ENCODE measurements around the gene TNN. TPM values are rescaled to one million over a fixed set of nuclear protein-coding genes. Genes with fewer than 3 reads are reported as not detected.
A peak's percentile ranks its signal among the peaks of the same experiment; 100 is the strongest.

The TNN gene
- total RNA-seq, 3 donors from 2014 or later (not counting 1 experiment from before 2014, with no cell fraction given) = not detected

DNA sequence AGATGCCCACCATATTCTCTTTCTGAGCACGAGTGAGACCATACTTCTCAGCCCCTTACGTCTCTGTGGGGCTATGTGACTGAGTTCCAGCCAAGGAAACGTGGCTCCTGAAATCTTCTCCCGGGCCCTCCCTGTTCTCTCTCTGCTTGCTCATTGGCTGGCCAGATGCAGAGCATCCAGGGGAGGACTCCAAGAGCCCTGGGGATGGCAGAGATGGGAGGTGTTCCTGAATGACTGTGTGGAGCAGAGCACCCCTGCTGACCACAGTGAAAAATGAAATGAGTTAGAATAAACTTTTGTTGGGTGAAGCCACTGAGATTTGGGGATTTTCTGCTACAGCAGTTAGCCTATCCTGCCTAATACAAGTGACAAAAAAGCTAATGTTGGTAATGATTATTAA lies 101.1 kb downstream of the TNN start:
- peaks cover 53 to 63% of the 10 kb centered on the region in 2 donors for H3K4me1 Mint-ChIP-seq

DNA sequence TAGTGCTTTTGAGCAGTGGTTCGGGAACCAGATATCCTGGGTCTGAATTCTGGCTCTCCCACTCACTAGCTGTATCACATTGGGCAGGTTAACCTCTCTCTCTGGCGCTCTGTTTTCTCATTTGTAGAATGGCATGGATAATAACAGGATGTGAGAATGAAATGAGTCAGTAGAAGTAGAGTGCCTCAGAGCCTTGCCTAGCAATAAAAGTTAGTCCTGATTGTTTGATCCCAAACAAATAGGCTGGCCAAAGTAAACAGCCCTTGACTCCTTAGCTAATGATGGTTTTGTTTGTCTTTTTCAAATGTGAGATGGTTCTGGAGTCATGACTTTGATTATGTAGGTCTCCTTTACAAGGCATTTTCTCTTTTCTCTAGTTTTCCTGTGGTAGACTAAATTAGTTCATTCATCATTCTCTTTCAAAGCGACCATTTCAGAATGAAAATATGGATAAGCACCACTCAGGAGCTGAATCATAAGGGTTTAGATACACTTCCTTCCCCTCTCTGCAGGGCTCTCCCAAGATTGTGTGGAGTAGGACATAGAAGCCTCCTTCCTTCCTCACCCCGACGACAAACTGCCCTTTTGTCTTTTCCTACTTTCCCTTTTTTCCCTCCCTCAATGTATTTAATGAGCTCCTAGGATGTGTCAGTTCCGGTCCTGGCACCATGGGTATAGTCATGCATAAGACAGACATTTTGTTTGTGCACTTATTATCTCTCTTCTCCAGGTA lies 101.8 kb downstream of the TNN start:
- no peaks in the 10 kb centered on the region for H3K27me3 Mint-ChIP-seq (ENCODE audit: low read depth in 2 of 2)
- peaks cover 7% of the 10 kb centered on the region for H3K36me3 Mint-ChIP-seq
- Histone ChIP-seq H3K4me3 (ENCODE audit: low read length) (no peak overlapping the region), H3K9me3 (ENCODE audit: control insufficient read depth, insufficient read depth, low read length) (no peaks in the 10 kb centered on the region), H3K36me3 (ENCODE audit: control insufficient read depth, insufficient read depth, low read length) (peaks cover 38% of the 10 kb centered on the region), H3K27ac (ENCODE audit: low read length) (no peak overlapping the region), H3K27me3 (ENCODE audit: control insufficient read depth, insufficient read depth, low read length) (no peaks in the 10 kb centered on the region), H3K4me1 (ENCODE audit: control insufficient read depth, insufficient read depth, low read length) (peaks cover 5% of the 10 kb centered on the region)
- intact Hi-C loops (cut with micrococcal nuclease) = no loop called here
- DNase-seq (no peak), ATAC-seq (no peak)
- H3K4me3 Mint-ChIP-seq = no peak overlapping the region
- 91% methylated on average over 6 of the region's 6 CpGs for WGBS (ENCODE audit: insufficient coverage)
- H3K4me1 Mint-ChIP-seq = peaks cover 58 to 63% of the 10 kb centered on the region in 2 donors
- H3K27ac Mint-ChIP-seq = no peak overlapping the region
- H3K9me3 Mint-ChIP-seq = no peaks in the 10 kb centered on the region
- TF ChIP-seq, protein P1, sequence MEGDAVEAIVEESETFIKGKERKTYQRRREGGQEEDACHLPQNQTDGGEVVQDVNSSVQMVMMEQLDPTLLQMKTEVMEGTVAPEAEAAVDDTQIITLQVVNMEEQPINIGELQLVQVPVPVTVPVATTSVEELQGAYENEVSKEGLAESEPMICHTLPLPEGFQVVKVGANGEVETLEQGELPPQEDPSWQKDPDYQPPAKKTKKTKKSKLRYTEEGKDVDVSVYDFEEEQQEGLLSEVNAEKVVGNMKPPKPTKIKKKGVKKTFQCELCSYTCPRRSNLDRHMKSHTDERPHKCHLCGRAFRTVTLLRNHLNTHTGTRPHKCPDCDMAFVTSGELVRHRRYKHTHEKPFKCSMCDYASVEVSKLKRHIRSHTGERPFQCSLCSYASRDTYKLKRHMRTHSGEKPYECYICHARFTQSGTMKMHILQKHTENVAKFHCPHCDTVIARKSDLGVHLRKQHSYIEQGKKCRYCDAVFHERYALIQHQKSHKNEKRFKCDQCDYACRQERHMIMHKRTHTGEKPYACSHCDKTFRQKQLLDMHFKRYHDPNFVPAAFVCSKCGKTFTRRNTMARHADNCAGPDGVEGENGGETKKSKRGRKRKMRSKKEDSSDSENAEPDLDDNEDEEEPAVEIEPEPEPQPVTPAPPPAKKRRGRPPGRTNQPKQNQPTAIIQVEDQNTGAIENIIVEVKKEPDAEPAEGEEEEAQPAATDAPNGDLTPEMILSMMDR (IDR thresholded peaks at IDR 0.05) = no peak

More for the DNA sequence above, 101.1 kb downstream of the TNN start:
- H3K9me3 Mint-ChIP-seq = no peaks in the 10 kb centered on the region
- no peak overlapping the region for H3K27ac ChIP-seq (ENCODE audit: low read length)
- no peak overlapping the region for H3K4me3 Mint-ChIP-seq
- ATAC-seq (no peak), DNase-seq (no peak)
- H3K4me3 ChIP-seq (ENCODE audit: low read length) = no peak overlapping the region
- H3K36me3 ChIP-seq (ENCODE audit: control insufficient read depth, insufficient read depth, low read length) = peaks cover 43% of the 10 kb centered on the region
- H3K4me1 ChIP-seq (ENCODE audit: control insufficient read depth, insufficient read depth, low read length) = peaks cover 5% of the 10 kb centered on the region
- intact Hi-C loops (cut with micrococcal nuclease) = no loop called here
- 93% methylated on average over 4 of the region's 4 CpGs for WGBS (ENCODE audit: insufficient coverage)
- peak overlapping the region in 1 of 2 donors; percentile 53 for H3K27ac Mint-ChIP-seq
- H3K27me3 ChIP-seq (ENCODE audit: control insufficient read depth, insufficient read depth, low read length) = no peaks in the 10 kb centered on the region
- no peaks in the 10 kb centered on the region for H3K9me3 ChIP-seq (ENCODE audit: control insufficient read depth, insufficient read depth, low read length)
- TF ChIP-seq, protein P1 (IDR thresholded peaks at IDR 0.05) = no peak
- H3K36me3 Mint-ChIP-seq = peaks cover 7% of the 10 kb centered on the region
- no peaks in the 10 kb centered on the region for H3K27me3 Mint-ChIP-seq (ENCODE audit: low read depth in 2 of 2)

DNA sequence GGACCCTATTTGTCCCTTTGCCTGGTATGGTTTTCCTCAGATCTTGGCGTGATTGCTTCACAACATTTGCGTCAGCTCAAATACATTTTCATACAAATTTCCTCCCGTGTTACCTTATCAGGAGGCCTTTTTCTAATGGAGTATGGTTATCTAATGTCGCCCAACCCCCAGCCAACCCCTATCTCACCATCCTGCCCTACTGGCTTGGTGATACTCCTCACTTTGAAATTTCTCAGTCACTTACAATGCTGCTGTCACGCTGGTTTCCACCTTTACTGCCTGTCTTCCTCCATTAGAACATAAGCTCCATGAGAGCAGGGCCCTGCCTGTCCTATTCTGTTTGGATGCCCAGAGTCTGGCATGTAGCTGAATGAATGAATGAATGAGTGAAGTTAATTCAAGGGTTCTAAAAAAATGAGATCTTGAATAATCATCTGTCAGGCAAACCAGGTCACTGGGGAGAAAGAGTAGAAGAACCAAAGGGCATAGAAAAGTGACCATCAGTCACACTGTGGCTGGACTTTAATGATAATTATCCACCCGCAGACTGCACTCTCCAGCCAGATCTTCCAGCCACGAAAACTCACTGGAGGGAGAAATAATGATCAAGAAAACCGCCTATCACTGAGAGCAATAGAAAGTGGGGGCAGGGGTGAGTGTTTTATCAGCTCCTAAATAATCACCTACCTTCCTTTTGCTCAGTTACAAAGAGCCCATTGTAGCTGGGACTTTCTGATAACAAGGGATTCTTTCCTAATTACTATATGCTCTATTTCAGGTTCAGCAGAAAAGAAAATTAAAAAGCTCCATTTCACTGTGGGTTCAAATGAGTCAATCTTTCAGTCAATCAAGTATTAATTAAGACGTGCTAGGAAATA lies 103.6 kb downstream of the TNN start:
- TF ChIP-seq, protein P1 (IDR thresholded peaks at IDR 0.05) = no peak
- no peaks in the 10 kb centered on the region for H3K9me3 Mint-ChIP-seq
- no peak overlapping the region for H3K27ac ChIP-seq (ENCODE audit: low read length)
- ATAC-seq (no peak), DNase-seq (no peak)
- peaks cover 28% of the 10 kb centered on the region for H3K36me3 ChIP-seq (ENCODE audit: control insufficient read depth, insufficient read depth, low read length)
- peaks cover 60 to 62% of the 10 kb centered on the region in 2 donors for H3K4me1 Mint-ChIP-seq
- H3K36me3 Mint-ChIP-seq = peaks cover 3% of the 10 kb centered on the region
- no peaks in the 10 kb centered on the region for H3K27me3 Mint-ChIP-seq (ENCODE audit: low read depth in 2 of 2)
- H3K27ac Mint-ChIP-seq = peak overlapping the region in 1 of 2 donors; percentile 71
- no peaks in the 10 kb centered on the region for H3K27me3 ChIP-seq (ENCODE audit: control insufficient read depth, insufficient read depth, low read length)
- WGBS (ENCODE audit: insufficient coverage) = 97% methylated on average over 8 of the region's 9 CpGs
- intact Hi-C loops (cut with micrococcal nuclease) = no loop called here
- no peak overlapping the region for H3K4me3 Mint-ChIP-seq
- no peak overlapping the region for H3K4me3 ChIP-seq (ENCODE audit: low read length)
- H3K9me3 ChIP-seq (ENCODE audit: control insufficient read depth, insufficient read depth, low read length) = no peaks in the 10 kb centered on the region
- H3K4me1 ChIP-seq (ENCODE audit: control insufficient read depth, insufficient read depth, low read length) = peaks cover 5% of the 10 kb centered on the region

Measured in natural killer cell (primary cell).